ENCODE measurements around the gene RPL38. TPM values are rescaled to one million over a fixed set of nuclear protein-coding genes. Genes with fewer than 3 reads are reported as not detected.
A peak's percentile ranks its signal among the peaks of the same experiment; 100 is the strongest.

The RPL38 gene
- total and polyA plus RNA-seq, 2 experiments from 2014 or later, result 286 to 5,312 TPM

GRCh38 chr17:74182041-74182723 lies 21.3 kb upstream of the RPL38 start:
- Mint-ChIP-seq H3K4me1 (peaks cover 6% of the 10 kb centered on the region), H3K27ac (no peak overlapping the region), H3K27me3 (ENCODE audit: insufficient read depth, low read depth, poor library complexity) (peaks cover 4% of the 10 kb centered on the region), H3K9me3 (no peaks in the 10 kb centered on the region; the same call in 2 of the 3 replicates), H3K36me3 (ENCODE audit: low read depth) (no peaks in the 10 kb centered on the region), H3K4me3 (no peak overlapping the region)
- Histone ChIP-seq H3K4me2 (no peak overlapping the region), H3K36me3 (ENCODE audit: insufficient read depth) (no peaks in the 10 kb centered on the region), H3K9me2 (ENCODE audit: insufficient read depth) (no peaks in the 10 kb centered on the region), H3K4me3 (no peak overlapping the region), H3F3A (replicated peaks; ENCODE audit: low read depth) (no peaks in the 10 kb centered on the region), H3K4me1 (ENCODE audit: insufficient read depth) (no peaks in the 10 kb centered on the region), H3K27ac (ENCODE audit: low read depth) (no peak overlapping the region), H2AFZ (peak overlapping the region; percentile 52; the same call in 1 of the 2 replicates), H3K27me3 (ENCODE audit: insufficient read depth) (no peaks in the 10 kb centered on the region), H3K79me2 (replicated peaks; ENCODE audit: insufficient read depth) (no peaks in the 10 kb centered on the region), H4K20me1 (replicated peaks; ENCODE audit: insufficient read depth) (no peaks in the 10 kb centered on the region)
- no peak for ATAC-seq
- TF ChIP-seq CREB1 (CRISPR knock-in tag; IDR thresholded peaks at IDR 0.05; ENCODE audit: low read depth) (no peak), ZNF114 (CRISPR knock-in tag; IDR thresholded peaks at IDR 0.05) (no peak), ETS1 (IDR thresholded peaks at IDR 0.05) (no peak), STAT1 (IDR thresholded peaks at IDR 0.05; ENCODE audit: unreplicated experiment) (no peak), ZNF462 (CRISPR knock-in tag; IDR thresholded peaks at IDR 0.05) (no peak), ZNF331 (CRISPR knock-in tag; IDR thresholded peaks at IDR 0.05; ENCODE audit: low read depth) (no peak), NANOG (IDR thresholded peaks at IDR 0.05; ENCODE audit: borderline replicate concordance) (no peak), EZH2phosphoT487 (IDR thresholded peaks at IDR 0.05; ENCODE audit: unreplicated experiment) (no peak), REST (IDR thresholded peaks at IDR 0.05; ENCODE audit: unreplicated experiment) (no peak), JUNB (IDR thresholded peaks at IDR 0.05; ENCODE audit: unreplicated experiment) (no peak), EZH2 (IDR thresholded peaks at IDR 0.05; ENCODE audit: low read depth, unreplicated experiment) (no peak), CTCF (conservative IDR thresholded peaks at IDR 0.05; ENCODE audit: low read depth in 2 of 2) (no peak), POLR2AphosphoS5 (IDR thresholded peaks at IDR 0.05; ENCODE audit: low read depth) (no peak)
- DNase-seq (ENCODE audit: low spot score), result no peak

Data from GM23338 (cell line).